Measurements from ENCODE around the gene CHRNE.

DNA sequence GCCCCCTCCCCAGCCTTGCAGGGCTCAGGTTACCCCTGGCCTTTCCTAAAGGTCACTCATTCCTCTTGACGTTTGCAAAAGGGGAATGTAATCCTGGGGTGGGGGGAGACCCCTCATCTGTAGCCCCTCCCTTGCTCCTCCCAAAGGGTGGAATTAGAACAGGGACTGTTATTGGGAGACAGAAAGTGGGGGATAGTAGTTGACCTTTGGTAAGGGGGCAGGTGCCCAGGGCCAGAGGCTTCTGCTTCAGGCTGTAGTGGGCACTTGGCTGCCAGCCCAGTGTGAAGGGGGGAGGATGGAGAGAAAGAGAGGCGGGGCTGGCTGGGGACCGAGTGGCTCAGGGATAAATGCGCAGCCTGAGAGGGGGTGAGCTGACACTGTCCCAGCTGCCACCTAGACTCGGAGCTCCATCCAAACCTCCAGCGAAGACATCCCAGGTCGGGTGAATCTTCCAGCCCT lies 47.9 kb upstream of the CHRNE start, which contains the start of gene ENO3:
- TF ChIP-seq REST (IDR thresholded peaks at IDR 0.05) (no peak), JUN (IDR thresholded peaks at IDR 0.05) (no peak), CTCF (IDR thresholded peaks at IDR 0.05) (no peak), KDM5A (IDR thresholded peaks at IDR 0.05) (no peak), HDAC2 (IDR thresholded peaks at IDR 0.05) (no peak)
